ENCODE data around the gene TMEM213. TPM values are rescaled to one million over a fixed set of nuclear protein-coding genes. Genes with fewer than 3 reads are reported as not detected.

TMEM213 gene
- total RNA-seq, 2 experiments from 2014 or later: not detected

DNA sequence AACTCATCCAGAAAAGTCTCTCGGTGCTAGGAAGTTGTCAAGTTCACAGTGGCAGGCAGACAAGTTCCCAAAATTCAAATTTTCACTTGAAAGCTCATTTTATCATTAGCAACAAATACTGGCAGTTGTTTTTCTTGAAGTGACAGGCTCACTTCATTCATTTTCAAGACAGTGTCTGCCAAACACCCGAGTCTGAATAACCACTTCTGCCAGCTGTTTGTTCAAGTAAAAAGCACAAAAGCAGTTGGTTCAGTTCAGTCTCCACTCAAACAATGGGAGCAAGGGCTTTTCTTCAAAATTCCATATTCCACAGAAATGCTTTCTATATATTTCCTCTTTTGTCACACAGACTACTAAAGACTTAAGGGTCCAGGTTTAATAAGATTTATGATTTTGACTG lies 47.9 kb downstream of the TMEM213 start:
- H3K27ac Mint-ChIP-seq: no peak overlapping the region
- H3K4me3 Mint-ChIP-seq: no peak overlapping the region

DNA sequence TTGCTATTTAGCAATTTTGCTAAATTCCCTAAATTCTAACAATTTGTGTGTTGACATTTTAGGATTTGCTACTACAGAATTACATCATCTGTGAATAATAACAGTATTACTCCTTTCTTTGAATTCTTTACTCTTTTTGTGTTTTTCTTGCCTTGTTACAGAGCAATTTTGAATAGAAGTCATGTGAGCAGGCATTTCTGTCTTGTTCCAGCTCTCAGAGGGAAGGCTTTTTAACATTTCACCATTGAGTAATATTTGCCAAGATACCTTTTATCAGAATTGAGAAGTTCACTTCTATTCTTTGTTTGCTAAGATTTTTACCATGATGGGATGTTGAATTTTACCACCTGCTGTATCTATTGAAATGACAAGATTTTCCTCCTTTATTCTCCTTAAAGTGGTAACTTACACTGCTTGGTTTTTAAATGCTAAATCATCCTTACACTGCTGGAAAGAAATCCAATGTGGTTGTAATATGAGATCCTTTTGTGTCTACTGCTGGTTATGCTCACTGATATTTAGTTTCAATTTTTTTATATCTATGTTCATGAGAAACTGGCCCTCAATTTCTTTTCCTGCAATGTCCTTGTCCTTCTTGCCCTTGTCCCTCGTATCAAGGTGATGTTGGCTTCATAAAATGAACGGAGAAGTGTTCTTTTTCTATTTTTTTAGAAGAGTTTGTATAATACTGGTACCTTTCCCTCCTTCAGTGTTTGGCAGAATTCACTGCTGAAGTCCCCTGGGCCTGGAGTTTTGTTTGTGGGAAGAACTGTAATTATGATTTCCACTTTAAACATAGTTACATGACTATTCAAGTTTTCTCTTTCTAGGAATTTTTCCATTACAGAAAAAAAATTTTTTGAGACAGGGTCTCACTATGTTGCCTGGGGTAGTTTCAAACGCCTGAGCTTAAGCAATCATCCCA lies 50.5 kb downstream of the TMEM213 start:
- Mint-ChIP-seq H3K36me3 (no peaks in the 10 kb centered on the region), H3K4me1 (peaks cover 6% of the 10 kb centered on the region), H3K27ac (no peak overlapping the region), H3K27me3 (no peaks in the 10 kb centered on the region), H3K9me3 (peaks cover 3% of the 10 kb centered on the region), H3K4me3 (no peak overlapping the region)
- DNase-seq: no peak

More for the DNA sequence above, 47.9 kb downstream of the TMEM213 start:
- H3K27me3 Mint-ChIP-seq: no peaks in the 10 kb centered on the region
- H3K4me1 Mint-ChIP-seq: no peaks in the 10 kb centered on the region
- peaks cover 3% of the 10 kb centered on the region for H3K9me3 Mint-ChIP-seq
- no peaks in the 10 kb centered on the region for H3K36me3 Mint-ChIP-seq
- DNase-seq: no peak

DNA sequence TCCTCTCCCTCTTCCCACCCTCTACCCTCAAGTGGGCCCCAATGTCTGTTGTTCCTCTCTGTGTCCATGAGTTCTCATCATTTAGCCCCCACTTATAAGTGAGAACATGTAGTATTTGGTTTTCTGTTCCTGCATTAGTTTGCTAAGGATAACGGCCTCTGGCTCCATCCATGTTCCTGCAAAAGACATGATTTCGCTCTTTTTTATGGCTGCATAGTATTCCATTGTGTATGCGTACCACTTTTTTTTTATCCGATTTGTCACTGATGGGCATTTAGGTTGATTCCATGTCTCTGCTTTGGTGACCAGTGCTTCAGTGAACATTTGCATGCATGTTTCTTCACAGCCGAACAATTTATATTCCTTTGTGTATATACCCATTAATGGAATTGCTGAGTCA lies 51.9 kb downstream of the TMEM213 start:
- Mint-ChIP-seq H3K36me3 (no peaks in the 10 kb centered on the region), H3K9me3 (peaks cover 3% of the 10 kb centered on the region), H3K27me3 (no peaks in the 10 kb centered on the region), H3K4me3 (no peak overlapping the region), H3K27ac (no peak overlapping the region), H3K4me1 (peaks cover 9% of the 10 kb centered on the region)
- no peak for DNase-seq

DNA sequence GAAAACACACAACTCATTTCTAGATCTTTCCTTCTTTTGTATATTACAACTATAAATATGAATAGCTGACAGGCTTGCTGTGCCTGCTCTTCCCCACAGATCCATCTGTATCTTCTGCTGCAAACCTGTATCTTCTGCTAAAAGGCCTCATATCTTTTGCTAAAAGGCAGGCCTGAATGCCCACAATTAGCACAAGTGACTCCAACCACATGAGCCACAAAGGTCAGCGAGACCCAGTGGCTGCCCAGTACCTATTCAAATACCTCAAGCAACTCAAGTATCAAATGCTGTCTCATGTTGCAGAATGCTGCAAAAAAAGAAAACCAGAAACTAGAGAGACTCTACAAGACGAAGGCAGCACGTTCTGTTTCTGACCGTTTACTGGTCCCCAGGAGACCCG lies 54.7 kb downstream of the TMEM213 start:
- Mint-ChIP-seq H3K27ac (no peak overlapping the region), H3K4me3 (no peak overlapping the region), H3K9me3 (peaks cover 3% of the 10 kb centered on the region), H3K4me1 (peaks cover 9% of the 10 kb centered on the region), H3K27me3 (no peaks in the 10 kb centered on the region), H3K36me3 (no peaks in the 10 kb centered on the region)
- DNase-seq: no peak

DNA sequence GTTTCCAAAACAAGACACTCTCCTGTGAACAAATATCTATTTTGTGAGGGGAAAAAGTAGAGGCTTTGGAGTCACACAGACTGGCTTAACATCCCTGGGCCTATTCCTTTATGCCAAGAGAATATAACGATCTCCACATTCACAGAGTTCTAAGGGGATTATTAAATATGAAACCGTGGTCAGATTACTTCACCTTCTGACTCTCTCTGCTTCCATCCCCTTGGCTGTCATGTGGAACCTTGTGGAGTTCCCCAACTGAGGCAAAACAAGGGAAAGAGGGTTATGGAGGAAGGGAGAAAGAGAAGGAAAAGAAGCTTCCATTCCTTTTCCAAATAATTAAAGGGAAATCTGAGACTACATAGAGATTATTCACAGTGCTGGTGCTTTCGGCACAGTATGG lies 55.7 kb downstream of the TMEM213 start:
- H3K9me3 Mint-ChIP-seq: peaks cover 11% of the 10 kb centered on the region
- H3K27ac Mint-ChIP-seq: no peak overlapping the region
- H3K36me3 Mint-ChIP-seq: peaks cover 4% of the 10 kb centered on the region
- DNase-seq: no peak
- H3K27me3 Mint-ChIP-seq: no peaks in the 10 kb centered on the region
- H3K4me1 Mint-ChIP-seq: peaks cover 9% of the 10 kb centered on the region
- no peak overlapping the region for H3K4me3 Mint-ChIP-seq

DNA sequence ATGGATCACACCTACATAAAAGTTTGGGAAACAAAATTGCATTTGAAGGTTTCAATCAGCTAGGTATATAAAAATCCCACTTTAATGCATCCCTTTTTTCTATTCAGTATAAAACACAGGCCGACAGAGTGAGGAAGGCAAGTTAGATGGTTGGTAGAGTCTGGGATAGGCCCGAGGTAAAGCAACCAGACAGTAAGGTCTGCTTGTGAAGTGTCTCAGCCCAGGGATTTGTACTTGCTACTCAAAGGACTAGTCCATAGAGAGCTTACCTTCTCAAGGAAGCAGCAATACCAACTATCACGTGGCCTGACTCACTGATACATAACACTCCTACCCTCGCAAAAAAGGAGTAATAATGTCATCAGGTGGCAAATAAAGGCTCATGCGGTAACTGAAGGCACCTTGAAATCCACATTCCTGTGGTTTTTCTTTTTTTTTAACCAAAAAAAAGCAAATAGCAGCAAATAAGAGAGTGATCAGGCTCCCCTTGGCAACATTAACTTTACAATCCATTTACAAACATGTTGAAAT lies 56.4 kb downstream of the TMEM213 start:
- H3K4me3 Mint-ChIP-seq: no peak overlapping the region
- no peak for DNase-seq
- H3K9me3 Mint-ChIP-seq: peaks cover 12% of the 10 kb centered on the region
- no peaks in the 10 kb centered on the region for H3K27me3 Mint-ChIP-seq
- peaks cover 4% of the 10 kb centered on the region for H3K36me3 Mint-ChIP-seq
- H3K27ac Mint-ChIP-seq: no peak overlapping the region
- H3K4me1 Mint-ChIP-seq: peaks cover 9% of the 10 kb centered on the region

DNA sequence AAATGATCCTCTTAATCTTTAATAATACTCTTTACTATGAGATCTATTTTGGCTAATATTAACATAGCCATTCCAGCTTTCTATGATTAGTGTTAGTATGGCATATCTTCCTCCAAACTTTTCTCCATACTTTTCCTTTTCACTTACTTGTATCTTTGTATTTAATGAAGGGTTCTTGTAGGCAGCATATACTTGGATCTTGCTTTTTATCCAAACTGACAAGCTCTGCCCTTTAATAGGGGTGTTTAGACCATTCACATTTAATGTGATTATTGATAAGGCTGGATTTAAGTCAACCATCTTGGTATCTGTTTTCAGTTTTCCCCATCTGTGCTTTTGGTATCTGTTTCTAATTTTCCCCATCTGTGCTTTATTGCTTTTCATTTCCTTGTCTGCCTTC lies 59.9 kb downstream of the TMEM213 start:
- Mint-ChIP-seq H3K4me3 (no peak overlapping the region), H3K27ac (no peak overlapping the region), H3K9me3 (peaks cover 9% of the 10 kb centered on the region), H3K27me3 (no peaks in the 10 kb centered on the region), H3K4me1 (peaks cover 5% of the 10 kb centered on the region), H3K36me3 (peaks cover 4% of the 10 kb centered on the region)
- no peak for DNase-seq

DNA sequence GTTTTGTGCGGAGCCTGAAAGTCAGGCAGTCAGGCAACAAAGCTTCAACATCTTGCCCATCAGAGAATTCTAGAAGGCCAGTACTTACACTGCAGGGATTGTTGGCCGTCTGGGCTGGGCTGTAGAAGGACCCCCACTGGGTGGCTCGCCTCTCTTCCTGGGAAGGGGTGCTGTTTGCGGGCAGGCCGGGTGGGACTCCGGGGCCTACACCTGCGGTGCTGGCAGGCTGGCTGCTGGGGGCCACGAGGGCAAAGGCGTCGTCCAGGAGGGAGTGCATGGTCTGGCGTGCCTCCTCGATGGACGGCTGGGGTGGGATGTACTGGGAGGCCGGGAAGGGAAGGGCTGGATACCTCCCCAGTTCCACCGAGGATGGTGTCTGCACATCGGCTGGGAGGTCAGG lies 63.3 kb downstream of the TMEM213 start:
- Mint-ChIP-seq H3K4me1 (peaks cover 7% of the 10 kb centered on the region), H3K9me3 (peaks cover 9% of the 10 kb centered on the region), H3K27me3 (no peaks in the 10 kb centered on the region), H3K4me3 (no peak overlapping the region), H3K36me3 (peaks cover 4% of the 10 kb centered on the region), H3K27ac (no peak overlapping the region)
- no peak for DNase-seq

DNA sequence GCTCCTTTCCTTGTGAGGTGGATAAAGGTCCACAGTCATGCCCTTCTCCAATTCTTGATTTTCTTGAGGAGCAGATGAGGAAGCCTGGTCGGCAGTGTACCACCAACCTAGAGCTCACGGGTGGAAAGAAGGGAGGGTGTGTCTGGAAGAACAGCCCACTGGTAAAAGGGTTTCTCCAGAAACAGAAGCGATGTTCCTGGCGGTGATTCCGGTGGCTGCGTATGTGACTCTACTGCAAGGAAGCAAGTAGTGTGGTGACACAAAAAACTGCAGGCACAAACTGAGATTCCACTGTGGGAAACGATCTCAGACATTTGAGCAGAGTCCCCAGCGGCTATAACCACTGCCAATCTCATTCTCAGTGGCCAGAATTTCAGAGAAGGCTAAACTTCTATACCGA lies 66.1 kb downstream of the TMEM213 start:
- Mint-ChIP-seq H3K27ac (no peak overlapping the region), H3K36me3 (no peaks in the 10 kb centered on the region), H3K27me3 (no peaks in the 10 kb centered on the region), H3K4me3 (no peak overlapping the region), H3K4me1 (peaks cover 8% of the 10 kb centered on the region), H3K9me3 (no peaks in the 10 kb centered on the region)
- DNase-seq: no peak

DNA sequence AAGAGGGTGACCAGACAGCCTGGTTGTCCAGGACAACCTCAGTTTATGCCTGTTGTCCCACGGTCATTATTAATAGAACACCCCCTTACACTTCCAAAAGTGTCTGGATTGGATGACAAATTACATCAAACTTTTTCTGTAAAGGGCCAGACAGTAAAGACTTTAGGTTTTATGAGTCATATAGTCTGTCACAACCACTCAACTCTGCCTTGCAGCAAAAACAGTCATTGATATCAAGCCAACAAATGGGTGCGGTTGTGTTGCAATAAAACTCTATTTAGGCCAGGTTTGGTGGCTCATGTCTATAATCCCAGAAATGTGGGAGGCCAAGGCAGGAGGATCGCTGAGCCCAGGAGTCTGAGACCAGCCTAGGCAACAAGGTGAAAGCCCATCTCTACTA lies 66.9 kb downstream of the TMEM213 start:
- no peaks in the 10 kb centered on the region for H3K27me3 Mint-ChIP-seq
- H3K4me1 Mint-ChIP-seq: peaks cover 8% of the 10 kb centered on the region
- no peak for DNase-seq
- H3K9me3 Mint-ChIP-seq: no peaks in the 10 kb centered on the region
- H3K36me3 Mint-ChIP-seq: no peaks in the 10 kb centered on the region
- no peak overlapping the region for H3K4me3 Mint-ChIP-seq
- H3K27ac Mint-ChIP-seq: no peak overlapping the region

DNA sequence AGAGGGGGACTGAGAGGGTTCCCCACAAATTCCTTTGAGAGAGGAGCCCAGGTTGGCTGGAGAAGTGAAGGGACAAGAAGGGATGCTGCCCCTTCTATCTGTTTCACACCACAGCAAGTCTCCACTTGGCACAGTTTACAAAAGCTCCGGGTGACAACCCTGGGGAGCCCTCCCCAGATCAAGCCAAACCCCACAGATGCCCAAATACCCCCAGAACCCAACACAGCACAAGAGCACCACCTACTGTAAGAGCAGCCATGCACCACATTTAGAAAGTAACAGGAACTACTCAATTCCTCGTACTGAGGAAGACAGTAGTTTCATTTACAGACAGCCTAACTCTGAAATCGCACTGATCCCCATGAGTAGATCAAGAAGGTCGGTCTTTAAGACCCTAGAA lies 68.0 kb downstream of the TMEM213 start:
- Mint-ChIP-seq H3K4me1 (peaks cover 8% of the 10 kb centered on the region), H3K27ac (no peak overlapping the region), H3K36me3 (no peaks in the 10 kb centered on the region), H3K9me3 (no peaks in the 10 kb centered on the region), H3K4me3 (no peak overlapping the region), H3K27me3 (no peaks in the 10 kb centered on the region)
- DNase-seq: peak; percentile 29

DNA sequence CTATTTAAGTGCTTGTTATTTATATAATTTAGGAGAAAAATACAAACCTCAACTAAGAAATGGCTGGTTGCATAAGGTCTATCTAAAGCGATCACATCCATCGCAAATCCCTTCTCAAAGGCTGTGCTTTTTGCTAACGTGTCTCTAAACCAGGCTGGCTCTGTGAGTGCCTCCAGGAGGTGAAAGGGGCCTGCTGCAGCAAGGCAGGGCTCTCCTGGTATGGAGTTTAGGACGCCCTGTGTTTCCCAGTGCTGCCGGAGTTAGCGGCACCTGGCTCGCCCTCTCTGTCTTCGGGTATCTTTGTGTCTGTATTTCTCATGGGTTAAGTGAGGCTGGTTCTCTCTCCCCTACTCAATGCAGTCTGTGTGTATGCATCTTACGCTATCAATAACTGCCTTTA lies 68.6 kb downstream of the TMEM213 start:
- H3K27me3 Mint-ChIP-seq: no peaks in the 10 kb centered on the region
- no peaks in the 10 kb centered on the region for H3K36me3 Mint-ChIP-seq
- no peak overlapping the region for H3K27ac Mint-ChIP-seq
- no peak for DNase-seq
- H3K4me1 Mint-ChIP-seq: peaks cover 8% of the 10 kb centered on the region
- no peak overlapping the region for H3K4me3 Mint-ChIP-seq
- H3K9me3 Mint-ChIP-seq: no peaks in the 10 kb centered on the region

DNA sequence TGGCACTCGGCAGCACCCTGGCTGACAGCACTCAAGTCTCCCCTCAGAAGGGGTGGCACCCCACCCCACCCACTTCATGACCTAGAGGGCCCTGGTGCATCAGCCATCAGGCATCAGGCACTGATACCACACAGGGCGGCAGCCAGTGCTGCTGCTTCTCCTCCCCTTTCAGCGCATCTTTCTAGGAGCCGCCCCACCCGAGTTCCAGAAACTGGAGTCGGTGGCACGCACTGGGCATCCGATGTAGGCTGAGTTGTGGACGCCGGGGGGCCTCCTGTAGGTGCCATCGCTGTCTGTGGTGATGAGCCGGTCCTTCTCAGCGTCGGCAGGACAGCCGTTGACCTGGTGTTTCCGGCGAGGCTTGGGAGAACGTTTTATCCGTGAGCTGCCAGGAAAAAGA lies 70.0 kb downstream of the TMEM213 start:
- Mint-ChIP-seq H3K9me3 (no peaks in the 10 kb centered on the region), H3K27ac (no peak overlapping the region), H3K4me1 (peaks cover 8% of the 10 kb centered on the region), H3K36me3 (no peaks in the 10 kb centered on the region), H3K27me3 (no peaks in the 10 kb centered on the region), H3K4me3 (no peak overlapping the region)
- DNase-seq: no peak

DNA sequence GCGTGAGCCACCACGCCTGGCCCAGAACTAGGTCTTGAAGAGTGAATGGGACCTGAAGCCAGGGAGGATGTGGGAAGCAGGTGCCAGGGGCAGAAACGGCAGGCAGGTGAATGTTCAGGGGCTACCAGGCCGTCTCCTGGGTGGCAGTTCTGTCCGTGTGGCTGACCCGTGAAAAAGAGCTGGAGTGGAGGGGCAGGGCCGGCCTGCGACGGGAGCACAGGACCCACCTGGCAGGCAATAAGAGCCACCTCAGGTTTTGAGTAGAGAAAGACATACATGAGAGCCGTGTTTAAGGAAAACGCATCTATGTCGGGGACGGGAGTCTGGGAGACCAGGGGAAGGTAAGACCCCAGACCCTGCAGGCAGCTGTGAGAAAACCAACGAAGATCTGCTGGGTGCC lies 70.9 kb downstream of the TMEM213 start:
- no peak for DNase-seq
- H3K36me3 Mint-ChIP-seq: no peaks in the 10 kb centered on the region

DNA sequence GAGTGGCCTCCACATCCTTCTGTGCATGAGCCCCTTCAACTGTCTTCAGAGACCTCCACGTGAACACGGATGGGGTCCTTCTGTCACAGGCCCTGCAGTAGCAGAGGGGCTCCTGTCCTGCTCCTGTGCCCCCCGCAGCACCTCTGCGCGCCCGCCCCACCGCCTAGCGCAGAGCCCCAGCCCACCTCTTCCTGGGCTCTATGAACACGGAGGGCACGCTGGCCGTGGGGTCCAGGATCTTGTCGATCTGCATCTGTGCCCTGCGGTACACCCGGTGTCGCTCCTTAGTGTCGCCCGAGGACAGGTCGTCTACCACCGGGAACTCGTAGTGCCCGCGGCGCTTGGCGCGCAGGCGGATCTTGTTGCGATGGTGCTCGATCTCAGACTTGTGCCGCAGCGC lies 71.6 kb downstream of the TMEM213 start:
- Mint-ChIP-seq H3K36me3 (no peaks in the 10 kb centered on the region), H3K27me3 (no peaks in the 10 kb centered on the region), H3K4me3 (no peak overlapping the region), H3K4me1 (peaks cover 8% of the 10 kb centered on the region), H3K27ac (no peak overlapping the region), H3K9me3 (no peaks in the 10 kb centered on the region)
- no peak for DNase-seq

More for the DNA sequence above, 70.9 kb downstream of the TMEM213 start:
- H3K27me3 Mint-ChIP-seq: no peaks in the 10 kb centered on the region
- H3K9me3 Mint-ChIP-seq: no peaks in the 10 kb centered on the region
- H3K4me1 Mint-ChIP-seq: peaks cover 8% of the 10 kb centered on the region
- H3K4me3 Mint-ChIP-seq: no peak overlapping the region
- no peak overlapping the region for H3K27ac Mint-ChIP-seq
